K562 (cell line): Measurements from ENCODE around the gene ZBTB32. TPM values are rescaled to one million over a fixed set of nuclear protein-coding genes. Genes with fewer than 3 reads are reported as not detected.
A peak's percentile ranks its signal among the peaks of the same experiment; 100 is the strongest.

ENCODE experiments used
- BRCA1 ChIP-seq, 2 experiments: fragments of 450-650 bp in 1 of 2; sonication (generic) in 1 of 2; formaldehyde crosslinking in 1 of 2; IDR thresholded peaks; 2 replicates each; pipeline versions ENCODE4 v1.5.0 to v1.6.1; 2017 to 2020; ENCODE audit warnings: mild to moderate bottlenecking in 1 of 2, missing genetic modification reagents in 1 of 2
- CBX5 ChIP-seq: IDR thresholded peaks from 2 replicates; pipeline ENCODE4 v1.6.1; 2014; ENCODE audit warnings: low read depth, borderline replicate concordance
- ELF2 ChIP-seq: fragments of 250-450 bp; sonication (Bioruptor Pico); IDR thresholded peaks from 2 replicates; pipeline ENCODE4 v1.5.0; 2021; ENCODE audit warnings: mild to moderate bottlenecking
- ELF4 ChIP-seq: fragments of 450-650 bp; formaldehyde crosslinking; IDR thresholded peaks from 2 replicates; pipeline ENCODE4 v1.4.0; 2022; ENCODE audit warnings: missing genetic modification characterization
- FUS ChIP-seq: fragments of 200-400 bp; formaldehyde crosslinking; optimal IDR thresholded peaks from 2 replicates; pipeline ENCODE3; 2017; ENCODE audit warnings: low read depth, low read length
- GTF2A2 ChIP-seq: IDR thresholded peaks from 2 replicates; pipeline ENCODE4 v1.6.1; 2016; ENCODE audit warnings: mild to moderate bottlenecking, missing genetic modification characterization, missing compliant biosample characterization
- HNRNPL ChIP-seq: fragments of 200-400 bp; formaldehyde crosslinking; IDR thresholded peaks from 2 replicates; pipeline ENCODE4 v1.6.1; 2017; ENCODE audit warnings: low read depth, mild to moderate bottlenecking, low read length
- KDM1A ChIP-seq, 2 experiments: fragments of 450-650 bp; IDR thresholded peaks; 2 replicates each; pipeline ENCODE4 v1.6.1; 2016; ENCODE audit warnings: mild to moderate bottlenecking in 2 of 2
- MYC ChIP-seq, 2 experiments: fragments of 250-450 bp in 1 of 2; sonication (Bioruptor Pico) in 1 of 2; IDR thresholded peaks; 2 replicates each; pipeline versions ENCODE4 v1.5.1 to v1.6.1; 2012 to 2021; ENCODE audit warnings: low read depth in 2 of 2, borderline replicate concordance in 1 of 2, improper control_type of control experiment in 1 of 2, low read length in 1 of 2, mild to moderate bottlenecking in 1 of 2, moderate library complexity in 1 of 2
- NFXL1 ChIP-seq: fragments of 450-650 bp; formaldehyde crosslinking; IDR thresholded peaks from 2 replicates; pipeline ENCODE4 v1.4.0; 2021; ENCODE audit warnings: mild to moderate bottlenecking
- NR2F6 ChIP-seq: fragments of 450-650 bp; formaldehyde crosslinking; IDR thresholded peaks from 2 replicates; pipeline ENCODE4 v1.4.0; 2020; ENCODE audit warnings: mild to moderate bottlenecking
- PML ChIP-seq: IDR thresholded peaks from 2 replicates; pipeline ENCODE4 v1.6.1; 2012; ENCODE audit warnings: low read length, inconsistent platforms
- POU5F1 ChIP-seq: fragments of 150-350 bp; IDR thresholded peaks from 2 replicates; pipeline ENCODE4 v1.6.1; 2014; ENCODE audit warnings: borderline replicate concordance, low read length, low read depth, mild to moderate bottlenecking; ENCODE audit not compliant: partially characterized antibody
- RBM25 ChIP-seq: fragments of 200-400 bp; formaldehyde crosslinking; IDR thresholded peaks from 2 replicates; pipeline ENCODE4 v1.6.1; 2018; ENCODE audit warnings: low read length, low read depth, moderate library complexity; ENCODE audit not compliant: severe bottlenecking
- RBM34 ChIP-seq: fragments of 200-400 bp; formaldehyde crosslinking; IDR thresholded peaks from 2 replicates; pipeline ENCODE4 v1.6.1; 2018; ENCODE audit warnings: low read length, borderline replicate concordance; ENCODE audit not compliant: insufficient read depth
- SMARCB1 ChIP-seq: IDR thresholded peaks from 2 replicates; pipeline ENCODE4 v1.6.1; 2011; ENCODE audit warnings: improper control_type of control experiment, low read depth; ENCODE audit not compliant: insufficient read length
- SP2 ChIP-seq: IDR thresholded peaks from 2 replicates; pipeline ENCODE4 v1.6.1; 2011; ENCODE audit warnings: mild to moderate bottlenecking, low read depth, low read length, moderate library complexity; ENCODE audit not compliant: poor library complexity, severe bottlenecking; ENCODE audit errors: extremely low read depth
- TCFL5 ChIP-seq: fragments of 250-450 bp; sonication (Bioruptor Pico); conservative IDR thresholded peaks from 2 replicates; pipeline ENCODE4 v1.6.1; 2021; ENCODE audit warnings: mild to moderate bottlenecking, moderate library complexity, matching md5 sums
- ZNF184 ChIP-seq: sonication (generic); formaldehyde crosslinking; IDR thresholded peaks from 2 replicates; pipeline ENCODE4 v1.5.0; 2020; ENCODE audit warnings: missing genetic modification reagents
- ZNF232 ChIP-seq: sonication (generic); formaldehyde crosslinking; IDR thresholded peaks from 2 replicates; pipeline ENCODE4 v1.8.0; 2022; ENCODE audit warnings: mild to moderate bottlenecking, missing genetic modification reagents
- ZNF444 ChIP-seq: fragments of 250-450 bp; sonication (Bioruptor Pico); IDR thresholded peaks from 2 replicates; pipeline ENCODE4 v1.4.0; 2020; ENCODE audit warnings: mild to moderate bottlenecking, moderate library complexity
- polyA plus RNA-seq, 8 experiments: library from polyadenylated mRNA; depleted of rRNA in 4 of 8; stranded (reverse) in 5 of 8; unstranded in 3 of 8; fragments of >200 nt; fragmentation: Nextera tagmentation in 2 of 8; fragmentation: Illumina TruSeq in 1 of 8; extraction: Ambion mirVana in 2 of 8; extraction: Trizol in 1 of 8; gene quantifications; 2 replicates each; pipeline versions ENCODE4 v1.2.1 to v1.2.3, GENCODE V29; 2011 to 2014; ENCODE audit warnings: inconsistent platforms in 1 of 8, missing spikeins in 1 of 8
- total RNA-seq, 7 experiments: library from RNA; depleted of rRNA in 6 of 7; stranded (reverse); fragments of >200 nt in 6 of 7; fragmentation: Illumina TruSeq in 2 of 7; extraction: Trizol in 2 of 7; gene quantifications; 2 replicates each; pipeline versions ENCODE4 v1.2.1 to v1.2.3, GENCODE V29; 2011 to 2021; ENCODE audit warnings: low replicate concordance in 1 of 7
- TF ChIP-seq, protein P1 (sequence below): fragments of 450-650 bp; formaldehyde crosslinking; IDR thresholded peaks from 2 replicates; pipeline ENCODE4 v1.4.0; 2020; ENCODE audit warnings: mild to moderate bottlenecking, moderate library complexity
- TF ChIP-seq, protein P2 (sequence below): fragments of 450-650 bp; IDR thresholded peaks from 2 replicates; pipeline ENCODE4 v1.6.1; 2016; ENCODE audit warnings: low read depth, mild to moderate bottlenecking, moderate library complexity
- TF ChIP-seq, protein P3 (sequence below): fragments of 450-650 bp; IDR thresholded peaks from 2 replicates; pipeline ENCODE4 v1.6.1; 2016
- TF ChIP-seq, protein P4 (sequence below): sonication (generic); formaldehyde crosslinking; IDR thresholded peaks from 2 replicates; pipeline ENCODE4 v1.8.0; 2022; ENCODE audit warnings: mild to moderate bottlenecking, missing genetic modification reagents

Gene ZBTB32
- total and polyA plus RNA-seq, 9 of the 15 experiments (the other 6 are each of a cell fraction or from before 2014, with no cell fraction given), result 0.20 TPM; not detected in 8

DNA sequence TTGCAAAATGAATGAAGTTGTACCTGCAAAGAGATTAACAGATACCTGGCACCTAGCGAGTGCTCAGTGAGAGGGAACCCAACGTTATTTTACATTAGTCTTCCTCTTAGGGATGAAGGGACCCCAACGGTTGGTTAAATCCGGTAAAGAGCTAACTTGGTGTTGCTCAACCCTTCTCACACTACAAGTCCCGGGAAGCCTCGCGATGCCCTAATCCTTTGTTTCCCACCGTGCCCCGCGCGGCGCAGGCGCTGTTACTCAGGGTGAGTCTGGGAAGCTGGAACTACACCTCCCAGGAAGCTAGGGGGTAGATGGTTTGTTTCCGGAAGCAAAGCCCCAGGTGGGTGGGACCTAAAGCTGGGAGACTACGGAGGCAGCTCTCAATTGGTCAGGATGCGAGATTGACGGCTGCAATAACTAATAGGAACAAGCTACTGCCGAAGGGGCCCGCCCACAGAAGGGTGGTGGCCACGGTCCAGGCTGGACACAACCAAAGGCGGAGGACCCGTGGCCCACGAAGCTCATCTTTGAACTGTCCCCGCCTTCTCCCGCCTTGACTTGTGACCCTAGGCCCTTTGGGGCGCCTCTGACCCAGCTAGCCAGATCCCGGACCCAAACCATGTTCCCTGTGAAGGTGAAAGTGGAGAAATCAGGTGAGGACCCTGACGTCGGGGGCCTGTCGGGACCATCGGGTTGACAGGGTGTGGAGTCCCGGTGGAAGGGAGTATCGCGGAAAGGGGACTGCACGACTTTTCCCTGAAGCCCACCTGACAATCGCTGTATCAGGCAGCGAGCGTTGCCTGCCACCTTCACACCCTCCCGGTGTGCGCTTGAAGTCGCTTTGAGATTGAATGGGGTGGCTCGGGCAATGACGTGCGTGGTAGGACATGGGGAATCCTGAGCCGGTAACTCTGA lies 44.0 kb downstream of the ZBTB32 start, which contains the start of gene LIN37 (continued):
- TF ChIP-seq, protein P1, sequence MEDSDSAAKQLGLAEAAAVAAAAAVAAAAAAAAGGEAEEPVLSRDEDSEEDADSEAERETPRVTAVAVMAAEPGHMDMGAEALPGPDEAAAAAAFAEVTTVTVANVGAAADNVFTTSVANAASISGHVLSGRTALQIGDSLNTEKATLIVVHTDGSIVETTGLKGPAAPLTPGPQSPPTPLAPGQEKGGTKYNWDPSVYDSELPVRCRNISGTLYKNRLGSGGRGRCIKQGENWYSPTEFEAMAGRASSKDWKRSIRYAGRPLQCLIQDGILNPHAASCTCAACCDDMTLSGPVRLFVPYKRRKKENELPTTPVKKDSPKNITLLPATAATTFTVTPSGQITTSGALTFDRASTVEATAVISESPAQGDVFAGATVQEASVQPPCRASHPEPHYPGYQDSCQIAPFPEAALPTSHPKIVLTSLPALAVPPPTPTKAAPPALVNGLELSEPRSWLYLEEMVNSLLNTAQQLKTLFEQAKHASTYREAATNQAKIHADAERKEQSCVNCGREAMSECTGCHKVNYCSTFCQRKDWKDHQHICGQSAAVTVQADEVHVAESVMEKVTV (CRISPR knock-in tag), result no peak
- TF ChIP-seq ELF4 (0 out of 2 replicates have a peak, but pooled peaks have one; percentile 57), KDM1A (IDR thresholded peaks at IDR 0.05) (no peak), BRCA1 (IDR thresholded peaks at IDR 0.05) (no peak), BRCA1 (CRISPR knock-in tag; IDR thresholded peaks at IDR 0.05) (no peak), GTF2A2 (tag) (no peak), NFXL1 (CRISPR knock-in tag) (no peak), SP2 (peak; percentile 83), FUS (no peak), MYC (IDR thresholded peaks at IDR 0.05; ENCODE audit: low read depth, low read length) (no peak; the same call in 1 of the 2 replicates), MYC (CRISPR knock-in tag; IDR thresholded peaks at IDR 0.05; ENCODE audit: borderline replicate concordance, low read depth) (no peak), SMARCB1 (no peak), ZNF232 (CRISPR knock-in tag) (no peak), ZNF444 (no peak), ELF2 (CRISPR knock-in tag) (0 out of 2 replicates have a peak, but pooled peaks have one; percentile 63), NR2F6 (CRISPR knock-in tag) (no peak), CBX5 (no peak), ZNF184 (no peak), TCFL5 (no peak), HNRNPL (no peak), RBM34 (no peak), PML (no peak), POU5F1 (peak; percentile 84), RBM25 (peak; percentile 90)
- TF ChIP-seq, protein P2, sequence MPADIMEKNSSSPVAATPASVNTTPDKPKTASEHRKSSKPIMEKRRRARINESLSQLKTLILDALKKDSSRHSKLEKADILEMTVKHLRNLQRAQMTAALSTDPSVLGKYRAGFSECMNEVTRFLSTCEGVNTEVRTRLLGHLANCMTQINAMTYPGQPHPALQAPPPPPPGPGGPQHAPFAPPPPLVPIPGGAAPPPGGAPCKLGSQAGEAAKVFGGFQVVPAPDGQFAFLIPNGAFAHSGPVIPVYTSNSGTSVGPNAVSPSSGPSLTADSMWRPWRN, result no peak
- TF ChIP-seq, protein P3, sequence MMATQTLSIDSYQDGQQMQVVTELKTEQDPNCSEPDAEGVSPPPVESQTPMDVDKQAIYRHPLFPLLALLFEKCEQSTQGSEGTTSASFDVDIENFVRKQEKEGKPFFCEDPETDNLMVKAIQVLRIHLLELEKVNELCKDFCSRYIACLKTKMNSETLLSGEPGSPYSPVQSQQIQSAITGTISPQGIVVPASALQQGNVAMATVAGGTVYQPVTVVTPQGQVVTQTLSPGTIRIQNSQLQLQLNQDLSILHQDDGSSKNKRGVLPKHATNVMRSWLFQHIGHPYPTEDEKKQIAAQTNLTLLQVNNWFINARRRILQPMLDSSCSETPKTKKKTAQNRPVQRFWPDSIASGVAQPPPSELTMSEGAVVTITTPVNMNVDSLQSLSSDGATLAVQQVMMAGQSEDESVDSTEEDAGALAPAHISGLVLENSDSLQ, result peak; percentile 100
- TF ChIP-seq, protein P4, sequence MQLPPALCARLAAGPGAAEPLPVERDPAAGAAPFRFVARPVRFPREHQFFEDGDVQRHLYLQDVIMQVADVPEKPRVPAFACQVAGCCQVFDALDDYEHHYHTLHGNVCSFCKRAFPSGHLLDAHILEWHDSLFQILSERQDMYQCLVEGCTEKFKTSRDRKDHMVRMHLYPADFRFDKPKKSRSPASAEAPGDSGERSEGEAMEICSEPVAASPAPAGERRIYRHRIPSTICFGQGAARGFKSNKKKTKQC (CRISPR knock-in tag), result no peak
